Retinal pigment epithelial cell (primary cell): Measurements from ENCODE around the gene RDH13.
"Not testable (repeated sequence)": the region's sequence is repeated elsewhere in the genome, so short reads cannot be mapped to it uniquely, and the experiment has no call there.

ENCODE experiments used
- DNase-seq: peaks from one replicate; pipeline ENCODE4 v3.0.0-alpha.2; 2010; ENCODE audit warnings: low read depth
- H3K4me3 ChIP-seq: 2 replicates; pipeline ENCODE4 v1.5.1; 2011; ENCODE audit warnings: mild to moderate bottlenecking, low read length, control low read depth, moderate library complexity
- TF ChIP-seq, protein P1 (sequence below): conservative IDR thresholded peaks from 2 replicates; pipeline ENCODE4 v1.5.1; 2011; ENCODE audit warnings: low read depth, low read length, control low read depth, inconsistent platforms

The RDH13 gene

DNA sequence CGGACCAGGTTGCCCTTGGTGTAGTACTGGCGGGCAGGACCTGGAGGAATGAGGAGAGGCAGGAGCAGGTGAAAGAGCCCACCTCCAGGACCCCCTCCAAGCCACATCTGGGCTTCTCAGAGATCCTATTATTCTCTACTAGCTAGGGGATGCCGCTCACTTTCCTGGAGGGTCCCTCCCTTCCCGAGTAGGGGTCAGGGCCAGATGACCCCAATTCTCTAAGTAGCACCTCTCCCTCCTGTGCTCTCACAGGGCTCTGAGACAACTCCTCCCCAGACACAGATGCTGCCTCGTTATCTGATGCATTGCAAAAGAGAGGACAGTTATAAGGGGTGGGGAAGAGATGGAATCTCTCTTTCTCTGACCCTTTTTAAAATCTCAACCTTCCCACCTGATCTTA, 47.8 kb downstream of the RDH13 start:
- DNase-seq = no peak
- TF ChIP-seq, protein P1, sequence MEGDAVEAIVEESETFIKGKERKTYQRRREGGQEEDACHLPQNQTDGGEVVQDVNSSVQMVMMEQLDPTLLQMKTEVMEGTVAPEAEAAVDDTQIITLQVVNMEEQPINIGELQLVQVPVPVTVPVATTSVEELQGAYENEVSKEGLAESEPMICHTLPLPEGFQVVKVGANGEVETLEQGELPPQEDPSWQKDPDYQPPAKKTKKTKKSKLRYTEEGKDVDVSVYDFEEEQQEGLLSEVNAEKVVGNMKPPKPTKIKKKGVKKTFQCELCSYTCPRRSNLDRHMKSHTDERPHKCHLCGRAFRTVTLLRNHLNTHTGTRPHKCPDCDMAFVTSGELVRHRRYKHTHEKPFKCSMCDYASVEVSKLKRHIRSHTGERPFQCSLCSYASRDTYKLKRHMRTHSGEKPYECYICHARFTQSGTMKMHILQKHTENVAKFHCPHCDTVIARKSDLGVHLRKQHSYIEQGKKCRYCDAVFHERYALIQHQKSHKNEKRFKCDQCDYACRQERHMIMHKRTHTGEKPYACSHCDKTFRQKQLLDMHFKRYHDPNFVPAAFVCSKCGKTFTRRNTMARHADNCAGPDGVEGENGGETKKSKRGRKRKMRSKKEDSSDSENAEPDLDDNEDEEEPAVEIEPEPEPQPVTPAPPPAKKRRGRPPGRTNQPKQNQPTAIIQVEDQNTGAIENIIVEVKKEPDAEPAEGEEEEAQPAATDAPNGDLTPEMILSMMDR = no peak
- H3K4me3 ChIP-seq = no peak overlapping the region

DNA sequence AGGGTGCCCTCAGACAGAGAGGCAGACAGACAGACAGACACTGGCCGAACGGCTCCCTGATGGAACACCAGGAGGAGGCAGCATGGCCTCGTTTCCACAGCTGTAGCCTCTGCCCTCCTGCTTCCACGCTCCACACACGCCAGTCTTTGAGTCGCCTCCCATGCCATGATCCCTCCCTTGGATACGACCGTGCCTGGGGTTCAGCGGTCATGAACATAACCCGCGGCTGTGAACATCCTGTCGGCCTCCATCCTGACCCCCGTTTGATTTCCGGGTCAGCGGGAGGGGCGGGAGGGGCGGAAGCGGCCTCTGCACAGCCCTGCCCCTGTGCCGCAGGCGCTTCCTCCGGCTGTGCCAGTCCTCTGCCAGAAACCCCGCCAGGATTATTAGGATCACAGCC, 48.2 kb downstream of the RDH13 start:
- TF ChIP-seq, protein P1 = no peak
- no peak overlapping the region for H3K4me3 ChIP-seq
- no peak for DNase-seq

DNA sequence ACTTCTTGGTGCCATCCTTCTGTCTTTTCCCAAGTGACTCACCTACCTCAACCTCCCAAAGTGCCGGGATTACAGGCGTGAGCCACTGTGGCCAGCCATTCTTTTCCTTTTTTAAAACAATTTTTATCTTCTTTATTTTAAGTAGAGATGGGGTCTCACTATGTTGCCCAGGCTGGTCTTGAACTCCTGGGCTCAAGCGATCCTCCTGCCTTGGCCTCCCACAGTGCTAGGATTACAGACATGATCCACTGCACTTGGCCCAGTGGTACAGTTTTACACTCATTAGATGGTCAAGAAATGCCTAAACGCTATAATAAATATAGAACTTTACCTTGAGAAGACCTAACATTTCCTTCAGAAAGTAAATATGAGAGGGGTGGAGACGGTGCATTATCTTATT, 49.4 kb downstream of the RDH13 start:
- no peak for DNase-seq
- TF ChIP-seq, protein P1 = no peak
- no peak overlapping the region for H3K4me3 ChIP-seq

DNA sequence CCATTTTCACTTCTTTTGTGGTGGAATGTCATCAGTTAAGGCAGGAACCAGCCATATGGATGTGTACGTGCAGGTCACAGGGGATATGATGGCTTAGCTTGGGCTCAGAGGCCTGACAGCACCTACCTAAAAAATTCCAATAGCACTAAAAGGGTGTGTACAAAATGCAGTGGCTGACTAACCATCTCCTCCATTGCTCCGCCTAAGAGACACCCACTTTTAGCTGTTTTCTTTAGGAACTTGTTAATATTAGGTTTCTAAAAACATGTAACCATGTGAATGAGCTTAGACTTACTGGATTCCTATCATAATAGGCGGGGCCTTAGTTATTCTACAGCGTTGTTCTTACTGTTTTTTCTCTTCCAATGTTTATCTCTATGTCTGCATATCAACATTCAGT, 50.6 kb downstream of the RDH13 start:
- DNase-seq = no peak
- no peak overlapping the region for H3K4me3 ChIP-seq
- TF ChIP-seq, protein P1 = no peak

DNA sequence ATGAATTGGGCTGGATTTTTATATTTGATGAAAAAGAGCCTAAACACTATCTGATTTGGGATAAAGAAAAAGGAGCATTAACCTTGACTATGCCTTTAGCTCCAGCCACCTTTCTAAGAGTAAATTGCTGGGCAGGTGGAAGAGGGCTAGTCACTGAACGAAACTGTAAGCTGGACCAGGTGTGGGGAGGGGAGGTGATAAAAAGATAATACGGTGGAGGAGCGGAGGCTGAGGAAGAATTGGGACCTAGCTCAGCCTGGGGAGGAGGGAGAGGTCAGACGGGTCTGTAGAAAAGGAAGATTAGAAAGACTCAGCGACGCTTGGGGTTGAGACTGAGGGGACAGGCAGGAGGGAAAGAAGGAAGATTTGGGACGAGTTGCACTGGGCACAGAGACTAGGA, 52.4 kb downstream of the RDH13 start:
- DNase-seq, H3K4me3 ChIP-seq: not testable (repeated sequence)

DNA sequence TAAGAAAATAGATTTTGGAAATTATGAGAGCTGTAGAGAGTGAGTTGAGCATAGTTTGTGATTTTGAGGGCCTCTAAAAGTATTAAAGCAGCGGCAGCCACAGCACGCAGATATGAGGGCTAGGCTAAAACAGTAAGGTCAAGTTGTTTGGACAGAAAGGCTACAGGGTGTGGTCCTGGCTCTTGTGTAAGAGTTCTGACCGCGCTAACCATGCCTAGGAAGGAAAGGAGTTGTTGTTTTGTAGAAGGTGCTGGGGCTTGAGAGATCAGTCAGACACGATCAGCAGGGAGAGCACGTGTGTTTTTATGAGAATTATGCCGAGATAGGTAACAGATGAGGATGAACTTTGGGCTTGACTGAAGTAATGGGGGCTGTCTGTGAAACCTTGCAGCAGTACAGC, 54.2 kb downstream of the RDH13 start:
- not testable (repeated sequence) for DNase-seq, H3K4me3 ChIP-seq

DNA sequence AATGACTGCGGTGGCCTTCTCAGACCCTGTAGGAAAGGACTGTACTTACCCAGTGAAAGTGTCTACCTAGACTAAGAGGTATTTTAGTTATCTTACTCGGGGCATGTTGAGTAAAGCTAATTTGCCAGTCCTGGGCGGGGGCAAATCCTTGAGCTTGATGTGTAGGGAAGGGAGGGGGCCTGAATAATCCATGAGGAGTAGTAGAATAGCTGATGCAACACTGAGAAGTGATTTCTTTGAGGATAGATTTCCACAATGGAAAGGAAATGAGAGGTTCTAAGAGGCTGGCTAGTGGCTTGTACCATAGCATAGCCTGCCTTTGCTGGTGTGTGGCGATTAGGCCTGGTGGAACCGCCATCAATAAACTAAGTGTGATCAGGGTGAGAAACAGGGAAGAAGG, 54.8 kb downstream of the RDH13 start:
- not testable (repeated sequence) for DNase-seq, H3K4me3 ChIP-seq

DNA sequence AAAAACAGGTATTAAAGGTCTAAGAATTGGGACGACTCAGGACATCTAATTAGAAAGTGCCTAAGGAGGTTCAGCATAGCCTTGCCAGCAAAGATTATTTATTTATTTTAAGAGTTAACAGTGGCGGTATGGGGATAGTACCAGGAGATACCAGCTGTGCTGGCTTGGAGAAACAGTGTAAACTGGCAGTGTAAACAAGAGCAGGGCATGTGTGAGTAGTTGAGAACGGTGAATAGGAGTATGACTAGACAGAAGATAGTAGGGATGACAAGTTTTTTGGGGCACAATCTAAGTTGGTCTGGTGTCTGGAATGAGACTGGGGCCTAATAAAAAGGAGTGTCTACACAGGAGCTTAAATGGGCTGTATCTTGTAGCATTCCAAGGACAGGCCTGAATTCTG, 55.4 kb downstream of the RDH13 start:
- not testable (repeated sequence) for H3K4me3 ChIP-seq, DNase-seq

DNA sequence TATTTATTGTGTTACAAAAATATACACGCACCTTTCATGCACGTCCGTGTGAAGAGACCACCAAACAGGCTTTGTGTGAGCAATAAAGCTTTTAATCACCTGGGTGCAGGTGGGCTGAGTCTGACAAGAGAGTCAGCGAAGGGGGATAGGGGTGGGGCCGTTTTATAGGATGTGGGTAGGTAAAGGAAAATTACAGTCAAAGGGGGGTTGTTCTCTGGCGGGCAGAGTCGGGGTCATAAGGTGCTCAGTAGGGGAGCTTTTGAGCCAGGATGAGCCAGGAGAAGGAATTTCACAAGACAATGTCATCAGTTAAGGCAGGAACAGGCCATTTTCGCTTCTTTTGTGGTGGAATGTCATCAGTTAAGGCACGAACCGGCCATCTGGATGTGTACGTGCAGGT, 56.2 kb downstream of the RDH13 start:
- not testable (repeated sequence) for DNase-seq
- H3K4me3 ChIP-seq = peak overlapping the region; percentile 50

DNA sequence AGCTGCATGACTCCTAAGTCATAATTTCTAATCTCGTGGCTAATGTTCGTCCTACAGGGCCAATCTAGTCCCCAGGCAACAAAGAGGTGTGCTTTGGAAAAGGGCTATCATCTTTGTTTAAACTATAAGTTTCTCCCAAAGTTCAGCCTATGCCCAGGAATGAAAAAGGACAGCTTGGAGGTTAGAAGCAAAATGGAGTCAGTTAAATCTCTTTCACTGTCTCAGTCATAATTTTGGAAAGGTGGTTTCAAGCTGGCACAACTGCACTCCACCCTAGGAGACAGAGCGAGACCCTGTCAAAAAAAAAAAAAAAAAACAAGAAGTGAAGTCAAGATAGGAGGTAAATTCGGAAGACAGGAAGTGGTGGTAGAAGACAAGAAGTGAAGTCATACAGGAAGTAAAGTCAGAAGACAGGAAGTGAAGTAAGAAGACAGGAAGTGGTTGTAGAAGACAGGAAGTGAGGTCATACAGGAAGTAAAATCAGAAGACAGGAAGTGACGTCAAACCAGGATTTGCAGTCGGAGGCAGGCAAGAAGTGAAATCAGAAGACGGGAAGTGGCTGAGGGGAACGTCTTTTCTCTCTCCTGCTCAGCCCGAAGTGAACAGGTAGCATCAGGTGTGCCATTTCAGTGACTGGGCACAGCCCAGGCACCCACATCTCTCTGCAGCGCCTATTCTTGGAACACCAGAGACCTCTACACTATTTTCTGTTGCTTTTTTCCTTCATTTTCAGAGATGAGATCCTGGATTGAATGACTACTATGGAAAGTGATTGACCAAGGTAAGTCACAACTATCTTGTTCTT, 57.1 kb downstream of the RDH13 start:
- peak; percentile 20 for DNase-seq
- H3K4me3 ChIP-seq = peak overlapping the region; percentile 50
- TF ChIP-seq, protein P1 = no peak
